LNCaP clone FGC (cell line): ENCODE measurements around the gene POMT1.

ENCODE experiments used
- DNase-seq: peaks from one replicate; pipeline ENCODE4 v3.0.0-alpha.2; 2011; ENCODE audit warnings: low read depth
- H3K4me3 ChIP-seq: 2 replicates; pipeline ENCODE4 v1.5.1; 2011; ENCODE audit warnings: mild to moderate bottlenecking, low read depth, low read length, control low read depth
- CTCF ChIP-seq: IDR thresholded peaks from 2 replicates; pipeline ENCODE4 v1.5.1; 2012; ENCODE audit warnings: mild to moderate bottlenecking; ENCODE audit not compliant: control insufficient read depth, insufficient read depth; ENCODE audit errors: extremely low read depth

POMT1 gene

GRCh38 chr9:131554843-131555351 is 52.2 kb downstream of the POMT1 start:
- no peak overlapping the region for H3K4me3 ChIP-seq
- no peak for TF ChIP-seq CTCF
- DNase-seq: no peak

GRCh38 chr9:131555841-131556673 is 53.3 kb downstream of the POMT1 start:
- TF ChIP-seq CTCF: no peak
- no peak for DNase-seq
- H3K4me3 ChIP-seq: no peak overlapping the region

GRCh38 chr9:131557855-131558548 is 55.3 kb downstream of the POMT1 start:
- DNase-seq: no peak
- no peak overlapping the region for H3K4me3 ChIP-seq
- TF ChIP-seq CTCF: no peak

- H3K4me3 ChIP-seq: no peak overlapping the region
- DNase-seq: no peak
- no peak for TF ChIP-seq CTCF
These were observed 56.8 kb downstream of the POMT1 start for GRCh38 chr9:131559421-131560000.

- H3K4me3 ChIP-seq: no peak overlapping the region
- no peak for DNase-seq
- no peak for TF ChIP-seq CTCF
These were observed 59.6 kb downstream of the POMT1 start for GRCh38 chr9:131562032-131562959.

GRCh38 chr9:131565369-131565768 is 62.7 kb downstream of the POMT1 start:
- TF ChIP-seq CTCF: no peak
- no peak overlapping the region for H3K4me3 ChIP-seq
- no peak for DNase-seq
